KMS-11 (cell line): ENCODE results near the gene SH3BP4.

Experiments
- H2AFZ ChIP-seq: fragments of 200-600 bp; sonication (generic); 2 replicates; pipeline ENCODE4 v1.6.1; 2016; ENCODE audit warnings: antibody characterized with exemption, mixed run types, low read depth
- H3K27ac ChIP-seq: fragments of 200-600 bp; sonication (generic); 2 replicates; pipeline ENCODE4 v1.6.1; 2016; ENCODE audit warnings: mild to moderate bottlenecking, mixed run types
- H3K27me3 ChIP-seq: fragments of 200-600 bp; sonication (generic); 2 replicates; pipeline ENCODE4 v1.6.1; 2017; ENCODE audit warnings: mild to moderate bottlenecking, low read depth, mixed run types, moderate library complexity; ENCODE audit not compliant: insufficient read depth
- H3K36me3 ChIP-seq: fragments of 200-600 bp; sonication (generic); 2 replicates; pipeline ENCODE4 v1.6.1; 2017; ENCODE audit warnings: mild to moderate bottlenecking, mixed run types; ENCODE audit not compliant: insufficient read depth
- H3K4me1 ChIP-seq: fragments of 200-600 bp; sonication (generic); 2 replicates; pipeline ENCODE4 v1.6.1; 2016; ENCODE audit warnings: mild to moderate bottlenecking, low read depth, mixed run types; ENCODE audit not compliant: poor library complexity, severe bottlenecking
- H3K4me2 ChIP-seq: fragments of 200-600 bp; sonication (generic); 2 replicates; pipeline ENCODE4 v1.7.0; 2016; ENCODE audit warnings: mild to moderate bottlenecking, mixed run types
- H3K4me3 ChIP-seq: fragments of 200-600 bp; sonication (generic); IDR thresholded peaks from 2 replicates; pipeline ENCODE4 v1.6.1; 2017; ENCODE audit warnings: low read depth, low read length, mixed read lengths; ENCODE audit not compliant: insufficient read depth
- H3K79me2 ChIP-seq: fragments of 200-600 bp; sonication (generic); 2 replicates; pipeline ENCODE4 v1.6.1; 2016; ENCODE audit warnings: low read depth, mixed run types; ENCODE audit not compliant: insufficient read depth
- H3K9ac ChIP-seq: fragments of 200-600 bp; sonication (generic); 2 replicates; pipeline ENCODE4 v1.6.1; 2016; ENCODE audit warnings: mild to moderate bottlenecking, mixed run types
- H4K20me1 ChIP-seq: fragments of 200-600 bp; sonication (generic); 2 replicates; pipeline ENCODE4 v1.6.1; 2016; ENCODE audit warnings: mild to moderate bottlenecking, mixed run types; ENCODE audit not compliant: insufficient read depth
- CTCF ChIP-seq: fragments of 200-600 bp; sonication (generic); conservative IDR thresholded peaks from 2 replicates; pipeline ENCODE4 v1.6.1; 2017; ENCODE audit warnings: low read depth, mild to moderate bottlenecking, antibody characterized with exemption, low read length, moderate library complexity, mixed read lengths

SH3BP4 gene

GRCh38 chr2:235021752-235022151, 69.9 kb downstream of the SH3BP4 start:
- no peak for TF ChIP-seq CTCF
- H3K4me3 ChIP-seq, result no peak overlapping the region
- H3K27me3 ChIP-seq, result no peaks in the 10 kb centered on the region
- no peaks in the 10 kb centered on the region for H3K36me3 ChIP-seq
- H3K79me2 ChIP-seq, result no peaks in the 10 kb centered on the region
- H3K9ac ChIP-seq, result no peak overlapping the region
- no peaks in the 10 kb centered on the region for H3K4me1 ChIP-seq
- no peak overlapping the region for H3K4me2 ChIP-seq
- H2AFZ ChIP-seq, result no peak overlapping the region
- no peak overlapping the region for H3K27ac ChIP-seq
- H4K20me1 ChIP-seq, result no peaks in the 10 kb centered on the region

GRCh38 chr2:235024191-235024860, 72.5 kb downstream of the SH3BP4 start:
- H3K4me2 ChIP-seq, result no peak overlapping the region
- H3K27ac ChIP-seq, result no peak overlapping the region
- TF ChIP-seq CTCF, result no peak

GRCh38 chr2:235024931-235025773, 73.3 kb downstream of the SH3BP4 start:
- no peak overlapping the region for H3K4me2 ChIP-seq
- no peaks in the 10 kb centered on the region for H4K20me1 ChIP-seq
- H2AFZ ChIP-seq, result no peak overlapping the region
- no peaks in the 10 kb centered on the region for H3K27me3 ChIP-seq
- H3K36me3 ChIP-seq, result no peaks in the 10 kb centered on the region
- H3K4me3 ChIP-seq, result no peak overlapping the region
- TF ChIP-seq CTCF, result no peak
- H3K79me2 ChIP-seq, result no peaks in the 10 kb centered on the region
- H3K9ac ChIP-seq, result no peak overlapping the region
- no peaks in the 10 kb centered on the region for H3K4me1 ChIP-seq
- no peak overlapping the region for H3K27ac ChIP-seq

More at GRCh38 chr2:235024191-235024860, 72.5 kb downstream of the SH3BP4 start:
- no peak overlapping the region for H3K9ac ChIP-seq
- H4K20me1 ChIP-seq, result no peaks in the 10 kb centered on the region
- no peaks in the 10 kb centered on the region for H3K36me3 ChIP-seq
- no peak overlapping the region for H3K4me3 ChIP-seq
- no peaks in the 10 kb centered on the region for H3K79me2 ChIP-seq
- H3K4me1 ChIP-seq, result no peaks in the 10 kb centered on the region
- H3K27me3 ChIP-seq, result no peaks in the 10 kb centered on the region
- H2AFZ ChIP-seq, result no peak overlapping the region

GRCh38 chr2:235025800-235026536, 74.2 kb downstream of the SH3BP4 start:
- Histone ChIP-seq H4K20me1 (no peaks in the 10 kb centered on the region), H3K4me3 (no peak overlapping the region), H3K9ac (no peak overlapping the region), H3K4me2 (no peak overlapping the region), H3K27ac (no peak overlapping the region), H2AFZ (no peak overlapping the region), H3K4me1 (no peaks in the 10 kb centered on the region), H3K27me3 (no peaks in the 10 kb centered on the region), H3K79me2 (no peaks in the 10 kb centered on the region), H3K36me3 (no peaks in the 10 kb centered on the region)
- TF ChIP-seq CTCF, result no peak
